HepG2 (cell line): ENCODE data around the gene PAM16. TPM values are rescaled to one million over a fixed set of nuclear protein-coding genes. Genes with fewer than 3 reads are reported as not detected.

Experiments
- ATAC-seq: fragments of 200-7000 bp; cut with Tn5 transposase; 3 replicates; pipeline ENCODE4 v1.9.1; 2020; ENCODE audit warnings: mild to moderate bottlenecking, moderate library complexity
- BruUV-seq: library from RNA; stranded (reverse); fragments of 400-500 nt; replicated peaks from 2 replicates; lab custom pipeline; 2021; lab: Mats Ljungman, UMichigan
- CTCF ChIA-PET: fragments of 300-600 bp; formaldehyde crosslinking; extraction: SDS; loops from one replicate; lab custom pipeline; 2021; ENCODE audit warnings: low total read pairs, inconsistent platforms, low intra/inter-chr PET ratio; lab: Yijun Ruan, JAX
- POLR2A ChIA-PET: fragments of 350-600 bp; sonication (Branson Sonifier 250); formaldehyde crosslinking; loops from one replicate; lab custom pipeline; 2020; ENCODE audit warnings: antibody characterized with exemption, inconsistent platforms; lab: Yijun Ruan, JAX
- DNase-seq: peaks from one replicate; pipeline ENCODE4 v3.0.0-alpha.2; 2015; ENCODE audit warnings: low spot score
- FAIRE-seq: peaks from 3 replicates; lab custom pipeline; 2011; peaks lifted over from hg19 to GRCh38; lab: Jason Lieb, UNC
- H2AFZ ChIP-seq: one replicate; pipeline ENCODE4 v1.6.1; 2011; ENCODE audit warnings: low read length, inconsistent platforms
- H3K27ac ChIP-seq: fragments of 300-600 bp; 3 replicates; pipeline ENCODE4 v1.8.0; 2011; ENCODE audit warnings: mixed run types, mild to moderate bottlenecking, mixed read lengths, low read length, inconsistent platforms; ENCODE audit not compliant: insufficient read depth; ENCODE audit errors: extremely low read length
- H3K27me3 ChIP-seq, 2 experiments: fragments of 200-600 bp in 1 of 2; 2 replicates in 1 of 2; 3 replicates in 1 of 2; pipeline versions ENCODE4 v1.6.0 to v1.8.0; 2011; ENCODE audit warnings: low read length in 2 of 2, mild to moderate bottlenecking in 2 of 2, moderate library complexity in 2 of 2, inconsistent platforms in 1 of 2; ENCODE audit not compliant: insufficient read depth in 2 of 2, control insufficient read depth in 1 of 2
- H3K36me3 ChIP-seq, 2 experiments: fragments of 200-600 bp in 1 of 2; replicated peaks in 1 of 2; 2 replicates in 1 of 2; 3 replicates in 1 of 2; pipeline versions ENCODE4 v1.5.1 to v1.8.0; 2011; ENCODE audit warnings: low read length in 2 of 2, inconsistent platforms in 1 of 2; ENCODE audit not compliant: insufficient read depth in 2 of 2, control insufficient read depth in 1 of 2
- H3K4me1 ChIP-seq: 2 replicates; pipeline ENCODE4 v1.5.1; 2012; ENCODE audit warnings: low read length, inconsistent platforms; ENCODE audit not compliant: insufficient read depth
- H3K4me2 ChIP-seq: 2 replicates; pipeline ENCODE4 v1.6.0; 2011; ENCODE audit warnings: low read depth, low read length, inconsistent platforms
- H3K4me3 ChIP-seq, 3 experiments: fragments of 200-600 bp in 1 of 3; sonication (generic), shearing (Covaris generic) in 1 of 3; replicated peaks in 1 of 3; 2 replicates each; pipeline ENCODE4 v1.5.1; 2011 to 2016; ENCODE audit warnings: low read length in 3 of 3, inconsistent platforms in 2 of 3, low read depth in 2 of 3, mild to moderate bottlenecking in 2 of 3, control low read depth in 1 of 3, mixed read lengths in 1 of 3; ENCODE audit not compliant: insufficient read depth in 1 of 3
- H3K79me2 ChIP-seq: one replicate; pipeline ENCODE4 v1.6.1; 2011; ENCODE audit warnings: low read length, inconsistent platforms; ENCODE audit not compliant: insufficient read depth
- H3K9ac ChIP-seq: 2 replicates; pipeline ENCODE4 v1.6.0; 2011; ENCODE audit warnings: mild to moderate bottlenecking, low read depth, low read length, inconsistent platforms; ENCODE audit not compliant: insufficient read depth
- H3K9me3 ChIP-seq: 2 replicates; pipeline ENCODE4 v1.5.1; 2012; ENCODE audit warnings: mild to moderate bottlenecking, low read length
- H4K20me1 ChIP-seq: 2 replicates; pipeline ENCODE4 v1.6.0; 2011; ENCODE audit warnings: inconsistent platforms, mild to moderate bottlenecking, low read length, moderate library complexity; ENCODE audit not compliant: insufficient read depth
- CENPX ChIP-seq: sonication (generic); formaldehyde crosslinking; IDR thresholded peaks from 2 replicates; pipeline ENCODE4 v1.9.0; 2021; ENCODE audit warnings: mild to moderate bottlenecking, missing genetic modification reagents, moderate library complexity
- DMTF1 ChIP-seq: sonication (generic); formaldehyde crosslinking; IDR thresholded peaks from 2 replicates; pipeline ENCODE4 v1.4.0; 2020; ENCODE audit warnings: mild to moderate bottlenecking, missing genetic modification reagents
- EP300 ChIP-seq, 3 experiments: sonication (generic) in 1 of 3; formaldehyde crosslinking in 1 of 3; IDR thresholded peaks; 2 replicates each; pipeline versions ENCODE4 v1.5.1 to v1.6.1; 2011 to 2020; ENCODE audit warnings: low read depth in 2 of 3, low read length in 2 of 3, borderline replicate concordance in 1 of 3, improper control_type of control experiment in 1 of 3, mild to moderate bottlenecking in 1 of 3, missing genetic modification reagents in 1 of 3, moderate library complexity in 1 of 3
- HNRNPL ChIP-seq: fragments of 200-400 bp; formaldehyde crosslinking; IDR thresholded peaks from 2 replicates; pipeline ENCODE4 v1.6.1; 2017; ENCODE audit warnings: mild to moderate bottlenecking, low read depth, low read length
- KAT2B ChIP-seq: fragments of 150-350 bp; IDR thresholded peaks from 2 replicates; pipeline ENCODE4 v1.6.1; 2014; ENCODE audit warnings: low read depth, low read length, borderline replicate concordance
- NBN ChIP-seq: fragments of 450-650 bp; conservative IDR thresholded peaks from 2 replicates; pipeline ENCODE4 v1.6.1; 2017
- NCOR1 ChIP-seq: fragments of 200-600 bp; sonication (generic); IDR thresholded peaks from 2 replicates; pipeline ENCODE4 v1.7.0; 2017; ENCODE audit warnings: antibody characterized with exemption, low read length, borderline replicate concordance
- POLR2AphosphoS5 ChIP-seq: IDR thresholded peaks from 2 replicates; pipeline ENCODE4 v1.6.1; 2012; ENCODE audit warnings: low read depth, low read length
- RAD21 ChIP-seq: fragments of 450-650 bp; formaldehyde crosslinking; IDR thresholded peaks from 2 replicates; pipeline ENCODE4 v1.5.0; 2020; ENCODE audit warnings: mild to moderate bottlenecking
- SMC3 ChIP-seq: IDR thresholded peaks from 2 replicates; pipeline ENCODE4 v1.6.1; 2011; ENCODE audit warnings: low read length, improper control_type of control experiment
- STAG1 ChIP-seq: sonication (generic); formaldehyde crosslinking; IDR thresholded peaks from 2 replicates; pipeline ENCODE4 v1.4.0; 2020; ENCODE audit warnings: missing genetic modification reagents
- ZNF326 ChIP-seq: sonication (generic); formaldehyde crosslinking; IDR thresholded peaks from 2 replicates; pipeline ENCODE4 v1.4.0; 2020; ENCODE audit warnings: missing genetic modification reagents, borderline replicate concordance
- WGBS: methylation state at CpG from one replicate; pipeline ENCODE4 v1.1.6; 2017; ENCODE audit warnings: low lambda C conversion rate; 5-methylcytosine and 5-hydroxymethylcytosine counted together
- in situ Hi-C: cut with HindIII; loops from 2 replicates; pipeline ENCODE4 v1.10.0; 2017; ENCODE audit warnings: low pct_unique_long_range_greater_than_20kb; ENCODE audit not compliant: extremely low pct_ligation_motif_present
- intact Hi-C: fragments of 100-400 bp; cut with micrococcal nuclease; formaldehyde crosslinking; loops from one replicate; pipeline ENCODE4 v1.10.0; 2022; ENCODE audit not compliant: unreplicated experiment
- polyA plus RNA-seq, 8 experiments: library from polyadenylated mRNA; depleted of rRNA in 3 of 8; stranded (reverse) in 7 of 8; unstranded in 1 of 8; fragments of >200 nt; fragmentation: Illumina TruSeq in 4 of 8; extraction: Trizol in 4 of 8; gene quantifications; 2 replicates each; pipeline versions ENCODE4 v1.2.1 to v1.2.3, GENCODE V29; 2011 to 2016; ENCODE audit warnings: low read depth in 4 of 8, missing spikeins in 1 of 8, mixed read lengths in 1 of 8; ENCODE audit not compliant: insufficient read depth in 1 of 8
- total RNA-seq, 5 experiments: library from RNA; depleted of rRNA; stranded (reverse); fragments of >200 nt; fragmentation: Illumina TruSeq; extraction: Trizol; gene quantifications; 2 replicates each; pipeline ENCODE4 v1.2.3, GENCODE V29; 2016; ENCODE audit warnings: low read depth in 1 of 5
- TF ChIP-seq, protein P1 (sequence below): IDR thresholded peaks from 2 replicates; pipeline ENCODE4 v1.6.1; 2012; ENCODE audit warnings: low read length, improper control_type of control experiment
- TF ChIP-seq, protein P2 (sequence below): sonication (generic); formaldehyde crosslinking; IDR thresholded peaks from 2 replicates; pipeline ENCODE4 v1.5.0; 2020; ENCODE audit warnings: mild to moderate bottlenecking, missing genetic modification reagents, moderate library complexity
- TF ChIP-seq, protein P3 (sequence below): IDR thresholded peaks from 2 replicates; pipeline ENCODE4 v1.6.1; 2012; ENCODE audit warnings: inconsistent platforms

The PAM16 gene
- total and polyA plus RNA-seq, 2 of the 13 experiments (the other 11 are each of a cell fraction or from before 2014, with no cell fraction given) = 51.5 to 51.8 TPM

DNA sequence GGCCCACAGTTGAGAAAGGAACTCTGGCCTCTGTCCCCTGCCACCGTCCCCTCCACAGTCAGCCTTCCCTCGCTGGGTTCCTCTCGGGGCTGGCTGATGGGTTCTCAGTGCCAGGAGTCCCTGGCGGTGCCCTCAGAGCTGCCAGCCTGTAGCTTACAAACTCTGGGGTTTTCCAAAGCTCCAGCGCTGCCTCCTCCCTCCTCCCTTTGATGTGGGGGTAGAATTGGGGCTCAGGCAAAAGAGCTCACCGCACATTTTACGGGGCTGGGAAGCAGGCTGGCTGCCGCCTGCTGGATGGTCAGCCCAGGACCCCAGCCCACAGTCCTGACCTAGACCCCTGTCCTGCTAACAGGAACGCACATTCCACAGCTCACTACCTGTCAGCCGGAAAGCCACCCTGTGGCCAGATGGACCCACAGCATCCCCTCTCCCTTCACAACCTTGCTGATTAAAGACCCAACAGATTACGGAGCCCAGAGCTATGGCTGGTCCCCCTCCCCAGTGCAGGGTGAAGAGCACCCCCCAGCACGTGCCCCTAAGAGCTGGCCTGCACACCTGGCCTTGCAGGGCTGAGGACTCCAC lies 26.5 kb upstream of the PAM16 start:
- H3K79me2 ChIP-seq = peaks cover 49% of the 10 kb centered on the region
- WGBS = 95% methylated on average over 6 of the region's 12 CpGs
- H3K9ac ChIP-seq = no peak overlapping the region
- intact Hi-C loops = loop anchor here (1.0 kb wide), 1 partner anchor 18 kb away; no protein-coding TSS in a partner anchor
- no peaks in the 10 kb centered on the region for H3K27me3 ChIP-seq
- no peak overlapping the region for H2AFZ ChIP-seq
- TF ChIP-seq ZNF326 (CRISPR knock-in tag) = 0 out of 2 replicates have a peak, but pooled peaks have one; percentile 20
- no peak for TF ChIP-seq NCOR1
- peak; percentile 70 for TF ChIP-seq HNRNPL
- TF ChIP-seq POLR2AphosphoS5 = no peak
- peak; percentile 18; the same call in 1 of the 2 replicates for TF ChIP-seq RAD21 (CRISPR knock-in tag)
- 0 out of 2 replicates have a peak, but pooled peaks have one; percentile 7 for TF ChIP-seq STAG1
- TF ChIP-seq, protein P1, sequence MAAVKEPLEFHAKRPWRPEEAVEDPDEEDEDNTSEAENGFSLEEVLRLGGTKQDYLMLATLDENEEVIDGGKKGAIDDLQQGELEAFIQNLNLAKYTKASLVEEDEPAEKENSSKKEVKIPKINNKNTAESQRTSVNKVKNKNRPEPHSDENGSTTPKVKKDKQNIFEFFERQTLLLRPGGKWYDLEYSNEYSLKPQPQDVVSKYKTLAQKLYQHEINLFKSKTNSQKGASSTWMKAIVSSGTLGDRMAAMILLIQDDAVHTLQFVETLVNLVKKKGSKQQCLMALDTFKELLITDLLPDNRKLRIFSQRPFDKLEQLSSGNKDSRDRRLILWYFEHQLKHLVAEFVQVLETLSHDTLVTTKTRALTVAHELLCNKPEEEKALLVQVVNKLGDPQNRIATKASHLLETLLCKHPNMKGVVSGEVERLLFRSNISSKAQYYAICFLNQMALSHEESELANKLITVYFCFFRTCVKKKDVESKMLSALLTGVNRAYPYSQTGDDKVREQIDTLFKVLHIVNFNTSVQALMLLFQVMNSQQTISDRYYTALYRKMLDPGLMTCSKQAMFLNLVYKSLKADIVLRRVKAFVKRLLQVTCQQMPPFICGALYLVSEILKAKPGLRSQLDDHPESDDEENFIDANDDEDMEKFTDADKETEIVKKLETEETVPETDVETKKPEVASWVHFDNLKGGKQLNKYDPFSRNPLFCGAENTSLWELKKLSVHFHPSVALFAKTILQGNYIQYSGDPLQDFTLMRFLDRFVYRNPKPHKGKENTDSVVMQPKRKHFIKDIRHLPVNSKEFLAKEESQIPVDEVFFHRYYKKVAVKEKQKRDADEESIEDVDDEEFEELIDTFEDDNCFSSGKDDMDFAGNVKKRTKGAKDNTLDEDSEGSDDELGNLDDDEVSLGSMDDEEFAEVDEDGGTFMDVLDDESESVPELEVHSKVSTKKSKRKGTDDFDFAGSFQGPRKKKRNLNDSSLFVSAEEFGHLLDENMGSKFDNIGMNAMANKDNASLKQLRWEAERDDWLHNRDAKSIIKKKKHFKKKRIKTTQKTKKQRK = no peak
- no peak for TF ChIP-seq DMTF1 (CRISPR knock-in tag)
- no peak for TF ChIP-seq NBN
- no peak for TF ChIP-seq CENPX (CRISPR knock-in tag)
- peak; percentile 40 for TF ChIP-seq SMC3
- TF ChIP-seq, protein P2, sequence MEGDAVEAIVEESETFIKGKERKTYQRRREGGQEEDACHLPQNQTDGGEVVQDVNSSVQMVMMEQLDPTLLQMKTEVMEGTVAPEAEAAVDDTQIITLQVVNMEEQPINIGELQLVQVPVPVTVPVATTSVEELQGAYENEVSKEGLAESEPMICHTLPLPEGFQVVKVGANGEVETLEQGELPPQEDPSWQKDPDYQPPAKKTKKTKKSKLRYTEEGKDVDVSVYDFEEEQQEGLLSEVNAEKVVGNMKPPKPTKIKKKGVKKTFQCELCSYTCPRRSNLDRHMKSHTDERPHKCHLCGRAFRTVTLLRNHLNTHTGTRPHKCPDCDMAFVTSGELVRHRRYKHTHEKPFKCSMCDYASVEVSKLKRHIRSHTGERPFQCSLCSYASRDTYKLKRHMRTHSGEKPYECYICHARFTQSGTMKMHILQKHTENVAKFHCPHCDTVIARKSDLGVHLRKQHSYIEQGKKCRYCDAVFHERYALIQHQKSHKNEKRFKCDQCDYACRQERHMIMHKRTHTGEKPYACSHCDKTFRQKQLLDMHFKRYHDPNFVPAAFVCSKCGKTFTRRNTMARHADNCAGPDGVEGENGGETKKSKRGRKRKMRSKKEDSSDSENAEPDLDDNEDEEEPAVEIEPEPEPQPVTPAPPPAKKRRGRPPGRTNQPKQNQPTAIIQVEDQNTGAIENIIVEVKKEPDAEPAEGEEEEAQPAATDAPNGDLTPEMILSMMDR (CRISPR knock-in tag) = peak; percentile 49
- no peak for TF ChIP-seq EP300 (IDR thresholded peaks at IDR 0.05; ENCODE audit: low read depth in 2 of 2, low read length in 2 of 2)
- no peak for TF ChIP-seq EP300 (CRISPR knock-in tag; IDR thresholded peaks at IDR 0.05; ENCODE audit: borderline replicate concordance)
- TF ChIP-seq, protein P3, sequence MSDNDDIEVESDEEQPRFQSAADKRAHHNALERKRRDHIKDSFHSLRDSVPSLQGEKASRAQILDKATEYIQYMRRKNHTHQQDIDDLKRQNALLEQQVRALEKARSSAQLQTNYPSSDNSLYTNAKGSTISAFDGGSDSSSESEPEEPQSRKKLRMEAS = no peak
- no peak for TF ChIP-seq KAT2B
- TF ChIP-seq, all 625 proteins: peak for 6
- ATAC-seq (peak; percentile 13; the same call in 2 of the 3 replicates), DNase-seq (no peak), FAIRE-seq (no peak)
- H3K27ac ChIP-seq = peak overlapping the region; percentile 52
- CTCF ChIA-PET = interaction anchor here (2.1 kb wide), 1 partner anchor 19 kb away, joined by 10 read pairs; no protein-coding TSS in a partner anchor
- no peak overlapping the region for H3K4me2 ChIP-seq
- BruUV-seq = no TSS peak
- in situ Hi-C loops = no loop called here
- no peaks in the 10 kb centered on the region for H3K9me3 ChIP-seq
- H4K20me1 ChIP-seq = peaks cover 55% of the 10 kb centered on the region
- H3K4me3 ChIP-seq = no peak overlapping the region; a peak in 1 of 6 replicates
- H3K4me1 ChIP-seq = peaks cover 77% of the 10 kb centered on the region
- POLR2A ChIA-PET = interaction anchor here (1.1 to 1.4 kb wide), 2 partner anchors 12 to 14 kb away, joined by 3 read pairs; no protein-coding TSS in a partner anchor
- peaks cover 2 to 10% of the 10 kb centered on the region in 2 experiments for H3K36me3 ChIP-seq
